SK-N-MC (cell line): ENCODE measurements around the gene FSTL4.

Experiments
- EZH2 ChIP-seq: fragments of 200-600 bp; sonication (generic); IDR thresholded peaks from one replicate; pipeline ENCODE4 v1.6.1; 2017; ENCODE audit warnings: antibody characterized with exemption
- POLR2AphosphoS5 ChIP-seq: IDR thresholded peaks from 2 replicates; pipeline ENCODE4 v1.6.1; 2012; ENCODE audit warnings: mild to moderate bottlenecking, low read depth, low read length, borderline replicate concordance

DNA sequence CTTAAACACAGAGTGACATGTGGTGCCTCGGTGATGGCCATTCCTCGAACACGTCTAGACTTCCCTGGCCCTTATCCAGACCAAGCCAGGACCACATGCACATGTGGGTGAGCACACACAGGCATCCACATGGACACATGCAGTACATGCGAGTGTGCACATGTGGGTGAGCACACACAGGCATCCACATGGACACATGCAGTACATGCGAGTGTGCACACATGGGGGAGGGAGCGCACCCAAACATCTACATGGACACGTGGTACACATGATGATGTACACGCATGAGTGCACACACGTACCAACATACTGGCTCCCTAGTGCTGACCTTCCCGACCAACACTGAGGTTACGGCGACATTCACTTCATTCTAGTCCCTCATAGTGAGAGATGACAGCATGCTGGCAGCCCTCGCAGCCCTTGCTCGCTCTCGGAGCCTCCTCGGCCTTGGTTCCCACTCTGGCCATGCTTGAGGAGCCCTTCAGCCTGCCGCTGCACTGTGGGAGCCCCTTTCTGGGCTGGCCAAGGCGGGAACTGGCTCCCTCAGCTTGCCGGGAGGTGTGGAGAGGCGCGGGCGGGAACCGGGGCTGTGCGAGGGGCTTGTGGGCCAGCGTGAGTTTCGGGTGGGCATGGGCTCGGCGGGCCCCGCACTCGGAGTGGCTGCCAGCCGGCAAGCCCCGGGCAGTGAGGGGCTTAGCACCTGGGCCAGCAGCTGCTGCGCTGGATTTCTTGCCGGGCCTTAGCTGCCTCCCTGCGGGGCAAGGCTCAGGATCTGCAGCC, 373.7 kb downstream of the FSTL4 start:
- TF ChIP-seq POLR2AphosphoS5 (no peak), EZH2 (no peak)
